ENCODE measurements around the gene FAM9C.
A peak's percentile ranks its signal among the peaks of the same experiment; 100 is the strongest.
"Not testable (repeated sequence)": the region's sequence is repeated elsewhere in the genome, so short reads cannot be mapped to it uniquely, and the experiment has no call there.

The FAM9C gene

DNA sequence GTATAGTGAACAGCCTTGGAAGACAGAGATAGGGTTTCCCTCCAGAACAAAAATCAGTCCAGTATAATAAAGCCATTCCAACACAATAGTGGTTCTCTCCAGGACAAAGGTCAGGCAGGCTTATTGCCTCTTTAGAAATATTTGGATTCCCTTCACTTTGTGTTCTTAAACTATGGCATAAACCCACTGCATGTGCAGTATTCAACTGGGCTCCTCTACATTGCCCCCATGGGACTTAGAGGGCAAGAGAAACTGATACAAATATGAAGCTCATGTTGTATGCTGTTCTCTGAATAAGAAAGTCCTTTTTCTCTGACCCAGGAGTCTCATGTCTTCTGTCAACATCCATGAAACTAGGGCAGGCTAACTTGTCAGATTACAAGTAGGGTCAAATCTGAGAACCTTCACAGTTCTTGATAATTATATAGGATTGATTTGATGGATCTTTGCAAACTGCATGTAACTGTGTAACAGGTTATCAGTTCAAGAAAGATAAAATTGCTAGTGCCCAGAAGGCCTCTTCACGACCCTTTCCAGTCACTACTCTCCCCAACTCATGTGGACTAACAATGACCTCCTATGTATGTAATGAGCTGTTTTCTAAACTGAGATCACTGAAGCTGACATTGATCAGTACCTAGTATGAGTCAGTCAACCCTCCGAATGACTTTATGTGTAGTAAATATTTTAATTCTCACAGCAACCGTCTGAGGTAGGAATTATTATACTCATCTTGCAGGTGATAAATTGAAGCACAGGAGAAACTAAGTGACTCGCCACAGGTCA is 31.9 kb upstream of the FAM9C start:
- DNase-seq, result no peak

DNA sequence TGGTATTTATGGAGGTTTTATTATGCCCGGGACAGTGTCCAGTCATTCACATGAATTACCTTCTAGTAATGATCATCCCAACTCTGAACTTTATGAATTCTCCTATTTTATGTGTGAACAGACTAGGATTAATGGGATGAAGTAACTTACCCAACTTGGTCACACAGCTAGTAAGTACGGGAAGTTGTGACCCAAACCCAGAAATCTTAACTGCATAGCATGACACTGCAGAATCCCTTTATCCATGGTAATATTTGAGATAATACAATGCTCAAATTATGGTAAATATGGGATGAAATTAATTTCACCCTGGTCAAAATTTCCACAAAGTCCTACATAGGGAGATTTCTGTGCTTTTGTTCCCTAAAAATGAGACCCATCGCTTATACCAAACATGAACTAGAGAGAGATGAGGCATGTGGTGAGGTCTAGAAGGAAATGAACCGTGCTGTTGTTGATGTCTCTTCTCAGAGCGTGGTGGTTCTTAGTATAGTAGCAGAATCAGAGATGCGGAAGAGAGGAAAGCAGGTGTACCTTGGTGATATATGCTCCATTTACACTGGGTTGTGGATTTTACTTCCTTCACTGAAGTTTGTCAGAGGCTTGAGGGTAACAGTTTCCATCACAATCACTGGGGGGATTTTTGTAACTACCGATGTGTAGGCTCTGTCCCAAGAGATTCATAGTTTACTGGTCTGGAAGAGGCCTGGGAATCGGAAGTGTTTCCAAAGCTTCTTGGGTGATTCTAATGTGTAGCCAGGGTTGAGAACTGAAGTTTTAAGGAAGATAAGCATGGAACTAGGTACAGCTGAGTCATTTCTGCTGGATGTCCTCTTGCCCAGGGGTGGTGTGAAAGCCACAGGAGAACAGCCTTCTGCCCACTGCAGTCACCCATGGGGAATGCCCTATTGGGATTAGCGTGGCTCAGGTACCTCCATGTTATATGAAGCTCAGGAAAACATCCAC is 30.2 kb upstream of the FAM9C start:
- no peak for DNase-seq

DNA sequence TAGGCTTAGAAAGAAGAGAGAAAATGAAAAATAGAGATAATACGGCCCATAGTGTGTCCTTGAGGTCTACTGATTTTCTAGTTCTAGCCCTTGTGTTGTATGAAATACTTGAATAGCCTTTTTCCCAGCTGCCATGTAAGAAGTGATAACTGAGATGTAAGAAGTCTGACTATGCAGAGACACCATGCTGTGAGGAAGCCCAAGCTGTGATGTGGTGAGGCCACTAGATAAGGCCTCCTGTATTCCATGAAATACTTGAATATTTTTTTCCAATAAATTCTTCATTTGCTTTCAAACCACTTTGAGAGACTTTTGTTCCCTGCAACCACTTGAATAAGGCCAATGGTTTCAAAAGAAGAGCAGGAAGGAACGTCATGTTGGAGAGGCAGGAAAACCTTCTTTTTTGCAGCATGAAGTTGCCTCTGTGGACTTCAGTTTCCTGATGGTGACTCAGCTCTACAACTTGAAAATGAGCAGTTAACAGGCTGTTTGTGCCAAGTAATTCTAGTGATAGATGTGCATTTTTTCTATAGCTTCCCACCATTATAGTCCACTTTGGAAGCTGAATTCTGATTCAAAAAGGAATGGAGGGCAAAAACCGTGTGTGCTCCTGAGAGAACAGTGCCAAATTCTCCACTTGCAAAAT is 25.5 kb upstream of the FAM9C start:
- no peak for DNase-seq

DNA sequence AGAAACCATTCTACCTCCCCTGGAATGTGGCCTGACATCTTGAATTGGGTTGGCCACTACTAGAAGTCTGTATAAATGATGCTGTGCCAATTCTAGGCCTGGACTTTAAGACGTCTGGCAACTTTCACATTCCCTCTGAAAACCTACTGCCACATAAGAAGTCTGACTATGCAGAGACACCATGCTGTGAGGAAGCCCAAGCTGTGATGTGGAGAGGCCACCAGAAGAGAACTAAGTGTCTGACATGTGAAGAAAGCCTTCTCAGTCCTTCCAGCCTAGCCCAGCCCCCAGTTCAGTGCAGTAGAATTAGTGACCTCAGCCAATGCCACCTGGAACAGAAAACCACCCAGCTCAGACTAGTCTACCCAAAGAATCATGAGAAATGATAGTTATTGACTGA is 24.2 kb upstream of the FAM9C start:
- no peak for DNase-seq

DNA sequence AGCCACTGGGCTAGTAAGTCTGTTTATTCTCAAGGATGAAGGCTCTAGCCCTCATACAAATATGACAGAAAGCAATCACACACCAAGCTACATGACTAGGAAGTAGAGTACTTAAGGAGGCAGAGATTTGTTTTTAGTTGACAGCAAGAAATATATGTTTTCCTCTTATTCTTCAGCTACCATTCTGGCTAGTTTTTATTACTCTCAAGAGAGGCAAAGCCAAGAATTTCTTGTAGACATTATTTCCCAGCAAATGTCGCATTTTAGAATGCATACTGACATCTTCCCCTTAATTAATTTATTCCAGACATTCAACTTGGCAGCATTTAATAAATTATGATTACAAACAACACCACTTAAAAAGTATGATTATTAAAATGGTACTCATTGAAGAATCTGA is 23.4 kb upstream of the FAM9C start:
- DNase-seq, result no peak

DNA sequence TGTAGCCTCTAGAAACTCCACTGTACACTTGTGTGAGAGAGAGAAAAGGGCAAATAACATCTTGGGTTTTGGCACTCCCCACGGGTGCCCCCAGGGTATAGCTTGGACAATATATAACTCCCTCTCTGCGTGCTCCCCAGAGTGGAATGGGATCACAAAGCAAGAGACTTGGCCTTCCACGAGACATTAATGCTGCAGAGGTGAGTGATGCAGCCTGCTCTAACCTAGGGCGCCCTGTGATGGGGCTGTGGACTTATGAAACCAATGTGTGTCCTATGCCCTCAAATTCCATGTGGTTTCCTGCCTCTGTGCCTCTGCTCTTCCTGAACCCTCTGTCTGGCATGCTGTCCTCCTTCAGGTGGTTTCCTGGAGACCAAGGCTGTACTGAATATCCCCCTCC is 22.0 kb upstream of the FAM9C start:
- no peak for DNase-seq

DNA sequence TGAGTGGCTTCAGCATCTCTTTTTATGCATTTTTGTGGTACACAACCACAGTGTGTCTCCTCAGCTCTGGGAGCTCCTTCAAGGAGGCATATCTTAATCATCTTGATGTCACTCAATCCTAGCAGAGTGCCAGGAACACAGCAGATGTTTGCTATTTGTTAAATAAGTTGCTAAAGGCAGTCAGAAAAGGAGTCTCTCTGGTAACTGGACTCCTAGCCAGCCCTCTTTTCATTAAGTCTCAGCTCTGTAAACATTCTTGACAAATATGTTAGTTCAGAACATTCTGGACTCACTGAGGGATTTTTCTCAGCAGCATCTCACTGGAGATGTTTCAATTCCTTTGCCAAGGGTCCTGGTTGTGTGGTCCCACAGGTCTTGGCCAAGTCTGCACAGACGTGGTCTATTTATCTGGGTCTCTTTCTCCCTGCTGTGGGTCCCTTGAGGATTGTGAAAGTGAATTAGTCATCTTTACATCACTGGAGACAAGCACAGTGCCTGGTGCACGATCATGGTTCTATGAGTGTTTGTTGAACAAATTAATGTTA is 20.3 kb upstream of the FAM9C start:
- no peak for DNase-seq

DNA sequence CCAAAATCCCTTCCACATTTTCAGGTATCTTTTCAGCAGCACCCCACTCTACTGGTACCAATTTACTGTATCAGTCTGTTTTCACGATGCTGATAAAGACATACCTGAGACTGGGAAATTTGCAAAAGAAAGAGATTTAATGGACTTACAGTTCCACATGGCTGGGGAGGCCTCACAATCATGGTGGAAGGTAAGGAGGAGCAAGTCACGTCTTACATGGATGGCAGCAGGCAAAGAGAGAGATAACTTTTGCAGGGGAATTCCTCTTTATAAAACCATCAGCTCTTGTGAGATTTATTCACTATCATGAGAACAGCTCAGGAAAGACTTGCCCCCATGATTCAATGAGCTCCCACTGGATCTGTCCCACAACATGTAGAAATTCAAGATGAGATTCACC is 18.7 kb upstream of the FAM9C start:
- not testable (repeated sequence) for DNase-seq

DNA sequence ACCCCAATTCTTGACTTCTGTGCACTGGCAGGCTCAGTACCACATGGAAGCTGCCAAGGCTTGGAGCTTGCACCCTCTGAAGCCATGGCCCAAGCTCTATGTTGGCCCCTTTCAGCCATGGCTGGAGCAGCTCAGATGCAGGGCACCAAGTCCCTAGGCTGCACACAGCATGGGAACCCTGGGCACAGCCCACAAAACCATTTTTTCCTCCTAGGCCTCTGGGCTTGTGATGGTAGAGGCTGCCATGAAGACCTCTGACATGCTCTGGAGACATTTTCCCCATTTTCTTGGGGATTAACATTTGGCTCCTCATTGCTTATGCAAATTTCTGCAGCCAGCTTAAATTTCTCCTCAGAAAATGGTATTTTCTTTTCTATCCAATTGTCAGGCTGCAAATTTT is 17.9 kb upstream of the FAM9C start:
- DNase-seq, result not testable (repeated sequence)

DNA sequence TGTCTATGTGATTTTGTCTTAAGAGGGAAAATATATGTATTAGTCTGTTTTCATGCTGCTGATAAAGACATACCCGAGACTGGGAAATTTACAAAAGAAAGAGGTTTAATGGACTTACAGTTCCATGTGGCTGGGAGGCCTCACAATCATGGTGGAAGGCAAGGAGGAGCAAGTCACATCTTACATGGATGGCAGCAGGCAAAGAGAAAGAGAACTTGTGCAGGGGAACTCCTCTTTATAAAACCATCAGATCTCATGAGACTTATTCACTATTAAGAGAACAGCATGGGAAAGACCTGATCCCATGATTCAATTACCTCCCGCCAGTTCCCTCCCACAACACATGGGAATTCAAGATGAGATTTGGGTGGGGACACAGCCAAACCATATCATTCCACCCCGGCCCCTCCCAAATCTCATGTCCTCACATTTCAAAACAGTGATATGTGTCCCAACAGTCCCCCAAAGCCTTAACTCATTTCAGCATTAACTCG is 16.8 kb upstream of the FAM9C start:
- DNase-seq, result not testable (repeated sequence)

DNA sequence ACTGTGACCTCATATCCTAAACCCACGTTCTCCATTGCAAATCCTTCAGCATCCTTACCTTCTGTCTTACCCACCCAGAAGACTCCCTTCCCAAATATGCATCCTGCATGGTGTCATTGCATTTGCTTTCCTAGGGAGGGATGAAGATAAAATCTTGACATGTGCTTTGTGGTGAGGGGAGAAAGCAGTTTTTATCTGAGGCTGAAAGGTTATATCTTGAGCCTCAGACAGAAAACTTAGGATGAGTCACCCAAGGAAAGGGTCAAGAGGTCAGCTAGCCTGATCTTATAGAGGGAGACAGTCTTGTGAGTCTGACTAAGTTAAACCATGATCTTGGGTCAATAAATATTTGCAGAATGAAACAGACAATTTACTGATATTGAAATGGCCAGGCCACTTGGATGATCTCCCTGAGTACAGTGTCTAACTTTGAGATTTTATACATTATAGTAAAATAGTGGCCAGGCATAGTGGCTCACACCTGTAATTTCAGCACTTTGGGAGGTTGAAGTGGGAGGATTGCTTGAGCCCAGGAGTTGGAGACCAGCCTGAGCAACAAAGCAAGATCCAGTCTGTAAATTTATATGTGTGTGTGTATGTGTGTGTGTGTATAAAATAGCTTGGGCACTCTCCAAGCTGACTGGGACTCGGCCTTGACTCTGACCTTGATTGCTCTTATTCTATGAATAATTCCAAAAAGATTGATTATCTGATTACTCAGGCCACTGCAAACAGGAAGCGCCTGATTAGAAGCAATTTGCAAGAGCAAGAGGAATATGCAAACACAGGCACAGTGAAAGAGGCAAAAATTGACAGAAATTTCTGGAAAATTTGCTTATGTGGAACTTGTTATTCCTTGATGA is 15.4 kb upstream of the FAM9C start:
- no peak for DNase-seq

DNA sequence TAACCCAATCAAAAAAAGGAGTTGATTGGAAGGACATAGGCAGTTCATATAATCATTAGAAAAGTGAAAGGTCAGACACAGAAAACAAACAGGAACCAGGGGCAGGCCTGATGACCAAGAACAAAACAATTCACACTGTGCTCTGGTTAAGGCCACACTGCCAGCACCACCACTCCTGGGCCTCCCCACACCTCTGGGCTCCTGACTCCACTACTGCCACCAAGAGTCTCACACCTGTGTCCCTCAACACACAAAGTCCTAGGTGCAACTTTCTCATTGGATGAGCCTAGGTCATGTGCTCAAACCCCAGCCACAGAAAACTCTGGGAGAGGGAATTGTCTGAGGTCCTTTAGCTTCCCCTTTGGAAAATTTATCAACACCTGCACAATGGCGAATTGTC is 11.1 kb upstream of the FAM9C start:
- DNase-seq, result no peak

DNA sequence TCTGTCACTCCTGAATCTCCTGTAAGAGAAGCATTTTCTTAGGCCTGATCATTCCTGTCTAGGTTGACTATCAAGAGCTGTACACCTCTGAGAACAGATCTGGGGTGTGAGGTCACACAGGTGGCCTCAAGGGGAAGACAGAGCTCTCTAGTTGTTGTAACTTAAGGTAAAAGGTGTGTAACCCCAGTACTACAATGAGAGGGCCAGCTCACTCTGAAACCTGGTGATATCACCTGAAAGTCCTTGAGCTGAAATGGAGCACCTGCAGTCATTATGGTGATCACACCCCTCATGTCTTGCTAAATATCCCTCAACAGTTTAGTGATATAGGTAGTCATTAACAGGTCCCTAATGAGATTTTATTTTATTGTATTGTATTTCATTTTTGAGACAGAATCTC is 8.8 kb upstream of the FAM9C start:
- no peak for DNase-seq

DNA sequence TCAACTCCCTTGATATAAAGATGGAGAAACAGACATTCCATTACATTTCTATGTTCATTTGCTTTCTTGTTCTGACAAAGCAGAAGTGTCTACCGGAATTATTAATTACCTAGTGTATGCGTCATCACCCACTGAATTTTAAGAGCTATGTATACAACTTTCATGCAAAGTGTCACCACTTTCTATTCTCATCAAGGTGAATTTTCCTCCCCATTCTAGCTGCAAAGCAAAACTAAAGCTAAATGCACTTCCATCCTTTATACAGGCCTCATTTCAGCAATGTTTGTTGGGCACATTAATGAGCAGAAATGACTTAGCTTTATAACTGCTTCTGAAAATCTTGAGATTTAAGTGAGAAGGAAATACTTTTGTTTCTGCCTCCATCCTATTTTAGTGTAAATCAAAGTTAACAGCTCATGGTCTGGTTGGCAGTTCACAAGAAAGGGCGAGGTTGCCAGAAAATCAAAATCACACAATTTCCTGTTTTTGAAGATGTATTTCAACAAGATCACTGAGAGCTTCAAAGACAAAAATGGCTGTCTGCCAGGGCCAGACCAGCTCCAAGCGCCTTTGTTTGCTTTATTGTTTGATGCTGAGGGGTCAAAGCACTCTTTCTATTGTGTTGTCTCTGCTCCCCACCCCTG is 7.2 kb upstream of the FAM9C start:
- peak; percentile 23 for DNase-seq

DNA sequence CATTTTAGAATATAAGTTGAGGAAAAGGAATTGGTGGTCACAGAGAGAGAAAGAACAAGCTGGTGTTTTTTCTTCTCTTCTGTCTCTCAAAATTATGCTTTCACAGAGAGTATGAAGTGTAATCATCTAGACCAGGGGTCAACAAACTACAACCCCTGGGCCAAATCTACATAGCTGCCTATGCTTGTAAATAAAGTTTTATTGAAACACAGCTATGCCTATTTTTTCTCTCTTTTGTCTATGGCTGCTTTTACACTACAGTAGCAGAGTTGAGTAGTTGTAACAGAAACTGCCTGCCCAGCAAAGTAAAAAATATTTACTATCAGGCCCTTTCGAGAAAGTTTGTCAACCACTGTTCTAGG is 6.7 kb upstream of the FAM9C start:
- no peak for DNase-seq

DNA sequence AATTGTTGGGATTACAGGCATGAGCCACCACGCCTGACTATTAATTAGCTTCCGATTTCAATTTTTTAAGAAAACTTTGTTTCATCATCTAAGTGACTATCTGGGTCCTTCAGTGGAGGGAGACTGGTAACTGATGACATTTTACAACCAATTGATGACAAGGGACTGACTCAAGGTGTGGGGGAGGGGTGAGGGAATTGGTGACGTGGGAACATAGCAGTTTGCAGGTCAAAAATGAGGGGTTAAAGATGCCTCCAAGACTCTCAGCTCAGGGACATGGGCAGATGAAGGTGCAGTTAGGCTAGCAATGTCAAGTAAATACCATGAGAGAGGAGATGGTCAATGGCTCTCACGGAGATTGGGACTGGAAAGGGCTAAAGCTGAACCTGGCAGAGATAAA is 5.7 kb upstream of the FAM9C start:
- no peak for DNase-seq

DNA sequence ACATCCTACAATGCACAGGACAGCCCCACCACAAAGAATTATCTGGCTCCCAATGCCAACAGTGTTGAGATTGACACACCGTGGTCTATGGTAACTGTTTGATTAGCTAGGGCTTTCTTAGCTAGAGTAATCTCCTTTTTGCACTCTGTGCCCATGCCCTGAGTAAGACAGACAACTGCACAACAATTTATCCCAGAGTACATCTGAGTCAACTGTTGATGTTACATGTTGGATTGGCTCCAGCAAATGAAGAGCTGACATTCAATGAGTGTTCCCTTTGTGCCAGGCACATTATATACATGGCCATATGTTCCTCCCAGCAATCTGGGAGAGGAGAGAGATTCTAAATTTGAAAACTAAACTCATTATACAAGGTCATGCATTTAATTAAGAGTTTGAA is 3.9 kb upstream of the FAM9C start:
- DNase-seq, result no peak

DNA sequence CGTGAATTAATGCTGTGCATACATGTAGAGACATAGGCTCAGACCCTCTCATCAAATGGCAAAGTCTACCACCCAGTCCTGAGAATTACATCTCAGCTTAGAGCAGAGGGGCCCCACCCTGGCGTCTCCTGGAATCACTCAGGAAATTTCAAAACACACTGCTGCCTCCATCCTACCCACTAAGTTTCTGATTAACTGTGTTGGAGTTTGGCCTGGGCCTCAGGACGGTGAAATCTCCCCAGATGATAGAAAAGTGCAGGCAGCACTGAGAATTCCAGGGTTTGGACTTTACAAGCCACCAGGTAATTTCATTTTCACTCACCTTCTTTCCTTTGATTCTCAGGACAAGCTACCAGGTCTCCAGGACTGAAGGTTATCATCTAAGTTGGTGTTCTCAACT is 3.3 kb upstream of the FAM9C start:
- DNase-seq, result no peak

DNA sequence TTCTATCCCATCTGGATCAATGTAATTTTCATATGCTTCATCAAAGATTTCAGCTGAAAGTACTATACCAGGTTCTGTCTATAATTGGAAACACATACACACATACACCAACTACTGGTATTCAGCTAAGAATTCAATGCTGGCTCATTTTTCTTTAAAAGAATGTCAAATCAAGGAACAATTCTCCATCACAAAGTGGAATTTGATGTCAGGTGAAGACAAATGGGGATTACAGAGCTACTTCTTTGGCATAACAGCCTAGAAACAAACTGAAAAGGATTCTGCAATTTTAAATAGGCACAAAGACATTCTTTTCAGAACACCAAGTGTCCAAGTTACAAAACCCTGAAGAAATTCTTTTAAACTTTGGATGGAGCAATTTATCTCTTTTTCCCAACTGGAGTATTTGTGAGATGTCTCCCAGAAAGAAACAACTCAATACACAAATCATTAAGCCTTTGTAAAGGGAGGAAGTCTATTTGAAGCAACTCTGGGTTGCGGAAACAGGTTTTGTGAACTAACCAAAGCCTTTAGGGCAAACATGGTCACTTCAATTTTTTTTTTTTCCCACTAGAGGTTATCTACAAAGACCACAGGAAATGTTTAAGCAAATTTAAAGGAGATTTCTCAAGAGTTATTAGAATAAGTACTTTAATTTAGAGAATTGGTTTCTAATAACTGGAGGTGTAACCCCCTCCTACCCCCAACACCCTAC is 1.9 kb upstream of the FAM9C start:
- no peak for DNase-seq

DNA sequence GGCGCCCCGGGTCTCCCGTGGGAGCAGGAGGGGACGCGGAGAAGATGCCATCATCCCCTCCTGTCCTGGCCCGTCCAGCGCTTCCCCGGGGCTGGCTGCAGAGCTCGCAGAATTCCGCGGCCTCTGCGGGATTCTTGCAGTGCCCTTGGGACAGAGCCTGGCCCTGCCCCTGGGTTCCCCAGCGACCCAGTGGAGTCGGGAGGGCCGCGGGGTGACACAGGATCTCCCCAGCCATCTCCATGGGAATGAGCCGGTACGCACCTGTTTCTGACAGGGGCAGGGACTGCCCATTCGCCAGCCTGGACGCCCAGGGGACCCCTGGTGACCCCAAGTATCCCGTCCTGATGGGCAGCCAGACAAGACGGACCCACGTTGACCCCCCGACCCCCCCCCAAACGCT is 482 bp downstream of the FAM9C start:
- no peak for DNase-seq

DNA sequence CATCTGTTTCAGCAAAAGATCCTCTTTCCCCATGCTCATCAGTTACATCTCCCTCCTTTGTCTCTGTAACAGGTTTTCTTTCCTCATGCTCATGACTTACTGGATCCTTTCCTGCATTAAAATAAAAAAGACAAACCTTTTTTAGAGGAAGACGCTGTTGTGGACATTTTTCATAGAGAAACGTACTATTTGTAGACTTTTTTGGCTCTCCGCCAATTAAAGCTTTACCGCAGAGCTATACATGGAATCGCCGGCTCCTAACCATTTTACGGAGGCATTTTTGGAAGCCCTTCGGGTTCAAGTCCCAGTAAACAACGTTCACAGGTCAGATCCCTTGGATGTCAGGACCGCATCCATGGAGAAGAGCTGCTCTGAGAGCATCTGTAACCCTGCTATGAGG is 1.3 kb downstream of the FAM9C start:
- no peak for DNase-seq

All from effector CD4-positive, alpha-beta T cell (primary cell).